ENCODE data around the gene RAG2. TPM values are rescaled to one million over a fixed set of nuclear protein-coding genes. Genes with fewer than 3 reads are reported as not detected.

RAG2 gene
- total RNA-seq, 2 experiments from 2014 or later = not detected

DNA sequence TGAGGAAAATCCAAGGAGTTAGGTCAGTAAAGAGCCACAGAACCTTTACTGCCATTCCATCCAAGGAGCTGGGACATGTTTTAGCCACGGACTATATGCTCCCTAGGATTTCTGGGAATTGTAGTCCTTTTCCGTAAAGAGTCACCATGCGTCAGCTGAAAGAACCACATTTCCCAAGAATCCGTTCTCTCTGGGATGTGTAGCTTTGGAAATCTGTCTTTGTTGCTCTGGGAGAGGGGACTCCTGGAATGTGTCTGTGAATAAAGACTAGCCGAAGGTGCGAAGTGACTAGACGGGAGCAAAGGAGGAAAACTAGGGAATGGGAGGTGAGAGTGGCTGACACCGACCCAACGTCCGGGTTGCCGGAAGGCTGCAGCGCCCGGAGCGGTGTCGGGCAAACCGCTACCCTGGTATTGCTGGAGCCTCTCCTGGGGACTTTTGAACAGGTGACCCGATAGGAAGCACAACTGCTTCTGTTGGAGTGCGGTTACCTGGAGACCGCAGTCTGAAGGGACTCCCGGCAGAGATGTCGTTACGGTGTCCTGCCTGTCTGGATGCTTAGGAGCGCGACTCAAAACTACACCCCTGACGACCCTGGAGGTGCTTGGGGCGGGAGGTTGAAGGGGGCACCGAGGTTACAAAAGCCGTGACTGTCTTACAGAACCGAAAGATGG, 3.6 kb downstream of the RAG2 start, which contains the start of gene IFTAP:
Gene IFTAP, plus strand, starts transcription at position 187 of the 674 bp plus-strand sequence. CDS start 15,602 bp downstream, outside the sequence.
- intact Hi-C loops (cut with DNase I, micrococcal nuclease) = loop anchor here in 1 of 2 experiments (1.0 kb wide), 1 partner anchor 84 kb away; the partner anchor contains the start of gene TRAF6

DNA sequence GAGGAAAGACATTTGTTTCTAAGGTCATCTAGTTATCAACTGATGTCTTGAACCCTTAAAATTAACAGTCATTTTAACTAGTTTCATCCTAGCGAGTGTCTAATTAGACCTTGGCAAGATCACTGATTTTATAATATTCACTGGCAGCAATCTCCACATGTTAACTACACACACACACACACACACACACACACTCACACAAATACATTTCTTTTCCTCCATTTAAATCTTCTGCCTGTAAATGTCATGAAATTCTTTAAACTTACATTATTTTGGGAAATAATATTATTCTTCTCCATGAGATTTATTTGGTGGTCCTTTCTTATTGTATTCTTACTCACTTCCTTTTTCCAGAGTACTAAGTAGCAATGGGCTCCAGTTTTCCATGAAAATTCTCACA, 6.6 kb downstream of the RAG2 start:
- Mint-ChIP-seq H3K27me3 (peaks cover 27% of the 10 kb centered on the region), H3K36me3 (ENCODE audit: low read depth) (no peaks in the 10 kb centered on the region), H3K4me1 (peaks cover 4% of the 10 kb centered on the region), H3K4me3 (no peak overlapping the region), H3K9me3 (ENCODE audit: low read depth) (no peaks in the 10 kb centered on the region), H3K27ac (no peak overlapping the region)
- DNase-seq (no peak), ATAC-seq (no peak)
- intact Hi-C loops (cut with DNase I, micrococcal nuclease) = no loop called here
- CTCF ChIA-PET = no interaction called here
- POLR2A ChIA-PET = no interaction called here

More for the DNA sequence above, 3.6 kb downstream of the RAG2 start, which contains the start of gene IFTAP:
- DNase-seq (peak; percentile 62), ATAC-seq (peak; percentile 86)
- ChIA-PET CTCF (interaction anchor here (0.6 to 1.6 kb wide), 2 partner anchors 30 to 270 kb away, joined by 3 to 7 read pairs; no protein-coding TSS in a partner anchor), POLR2A (no interaction called here)
- Mint-ChIP-seq H3K4me1 (peaks cover 13% of the 10 kb centered on the region), H3K27ac (peak within 1 kb of the TSS; percentile 55), H3K4me3 (peak within 1 kb of the TSS; percentile 86), H3K36me3 (ENCODE audit: low read depth) (no peaks in the 10 kb centered on the region), H3K27me3 (peaks cover 18% of the 10 kb centered on the region), H3K9me3 (ENCODE audit: low read depth) (no peaks in the 10 kb centered on the region)

GRCh38 chr11:36590513-36590912, 7.5 kb downstream of the RAG2 start:
- no peaks in the 10 kb centered on the region for H3K9me3 Mint-ChIP-seq (ENCODE audit: low read depth)
- no peak overlapping the region for H3K27ac Mint-ChIP-seq
- H3K4me1 Mint-ChIP-seq = peaks cover 4% of the 10 kb centered on the region
- H3K4me3 Mint-ChIP-seq = no peak overlapping the region
- no peak for ATAC-seq
- intact Hi-C loops (cut with DNase I, micrococcal nuclease) = no loop called here
- CTCF ChIA-PET = interaction anchor here (0.8 to 2.6 kb wide), 2 partner anchors 26 to 156 kb away, joined by 3 to 11 read pairs; no protein-coding TSS in a partner anchor
- DNase-seq = no peak
- peaks cover 27% of the 10 kb centered on the region for H3K27me3 Mint-ChIP-seq
- POLR2A ChIA-PET = no interaction called here
- no peaks in the 10 kb centered on the region for H3K36me3 Mint-ChIP-seq (ENCODE audit: low read depth)

DNA sequence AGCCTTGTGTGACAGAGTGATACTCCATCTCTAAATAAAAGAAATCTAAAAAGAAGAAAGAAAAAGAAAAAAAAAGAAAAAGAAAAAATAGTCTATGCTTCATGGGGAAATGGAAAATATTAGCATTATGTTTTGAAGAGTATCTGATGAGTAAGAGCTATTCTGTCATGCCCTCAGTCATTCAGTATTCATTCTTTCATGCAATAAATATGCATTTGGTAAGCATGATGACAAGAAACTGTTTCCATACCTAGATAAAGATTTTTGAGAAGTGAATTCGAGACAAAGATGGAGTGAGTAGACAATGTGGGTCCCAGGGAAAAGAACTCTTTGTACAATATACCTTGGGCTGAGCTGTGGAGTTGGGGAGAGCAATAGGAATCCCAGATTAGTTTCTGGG, 9.9 kb downstream of the RAG2 start:
- ChIA-PET POLR2A (no interaction called here), CTCF (interaction anchor here (0.7 to 1.4 kb wide), 4 partner anchors 11 to 254 kb away, joined by 3 to 4 read pairs (median 4); no protein-coding TSS in a partner anchor)
- peaks cover 19% of the 10 kb centered on the region for H3K27me3 Mint-ChIP-seq
- no peak overlapping the region for H3K27ac Mint-ChIP-seq
- no peaks in the 10 kb centered on the region for H3K4me1 Mint-ChIP-seq
- H3K4me3 Mint-ChIP-seq = no peak overlapping the region
- no peaks in the 10 kb centered on the region for H3K9me3 Mint-ChIP-seq (ENCODE audit: low read depth)
- DNase-seq (no peak), ATAC-seq (no peak)
- intact Hi-C loops (cut with DNase I, micrococcal nuclease) = no loop called here
- no peaks in the 10 kb centered on the region for H3K36me3 Mint-ChIP-seq (ENCODE audit: low read depth)

DNA sequence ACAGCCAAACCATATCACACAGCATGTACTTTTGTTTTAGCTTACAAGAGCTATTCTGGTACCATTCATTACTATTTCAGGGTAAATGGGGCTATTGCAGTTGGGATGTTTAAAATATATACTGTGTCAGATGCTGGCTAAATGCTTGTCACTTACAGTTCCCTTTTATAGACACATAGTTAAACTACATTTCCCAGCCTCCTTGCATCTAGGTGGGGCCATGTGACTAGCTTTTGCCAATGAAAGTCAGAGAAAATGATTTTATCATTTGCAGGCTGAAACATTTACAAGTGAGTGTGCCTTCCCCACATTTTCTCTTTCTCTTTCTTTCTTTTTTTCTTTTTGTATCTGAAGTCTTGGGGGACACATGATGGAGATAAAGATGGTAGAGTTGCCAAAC, 11.5 kb downstream of the RAG2 start:
- Mint-ChIP-seq H3K4me1 (no peaks in the 10 kb centered on the region), H3K36me3 (ENCODE audit: low read depth) (no peaks in the 10 kb centered on the region), H3K9me3 (ENCODE audit: low read depth) (no peaks in the 10 kb centered on the region), H3K27ac (no peak overlapping the region), H3K27me3 (peaks cover 13% of the 10 kb centered on the region), H3K4me3 (no peak overlapping the region)
- ChIA-PET POLR2A (no interaction called here), CTCF (interaction anchor here (0.6 to 1.2 kb wide), 2 partner anchors 127 to 160 kb away, joined by 3 read pairs; no protein-coding TSS in a partner anchor)
- DNase-seq (no peak), ATAC-seq (no peak)
- intact Hi-C loops (cut with DNase I, micrococcal nuclease) = no loop called here

DNA sequence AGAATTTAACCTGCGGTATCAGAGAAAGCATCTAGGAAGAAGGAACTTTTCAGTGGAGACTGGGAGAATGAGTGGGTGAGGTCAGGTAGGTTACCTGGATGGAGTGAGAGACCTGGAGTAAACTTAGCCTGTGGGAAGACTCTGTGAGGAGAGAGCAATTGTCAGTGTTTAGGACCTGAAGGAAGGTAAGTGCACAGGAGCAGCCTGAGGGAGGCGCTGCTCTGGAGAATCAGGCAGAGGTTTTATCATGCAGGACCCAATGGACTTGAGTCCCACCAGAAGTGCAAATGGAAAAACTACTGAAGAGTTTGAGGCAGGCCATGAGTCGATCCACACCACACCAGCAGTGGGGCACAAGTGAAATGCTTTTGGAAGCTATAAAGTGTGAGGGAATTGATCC, 14.4 kb downstream of the RAG2 start:
- no peak overlapping the region for H3K4me3 Mint-ChIP-seq
- ATAC-seq (no peak), DNase-seq (no peak)
- no peaks in the 10 kb centered on the region for H3K9me3 Mint-ChIP-seq (ENCODE audit: low read depth)
- ChIA-PET CTCF (no interaction called here), POLR2A (no interaction called here)
- peaks cover 6% of the 10 kb centered on the region for H3K27me3 Mint-ChIP-seq
- no peaks in the 10 kb centered on the region for H3K36me3 Mint-ChIP-seq (ENCODE audit: low read depth)
- intact Hi-C loops (cut with DNase I, micrococcal nuclease) = loop anchor here in 1 of 2 experiments (5.0 kb wide), 1 partner anchor 49 kb away; no protein-coding TSS in a partner anchor
- H3K27ac Mint-ChIP-seq = no peak overlapping the region
- H3K4me1 Mint-ChIP-seq = no peaks in the 10 kb centered on the region

DNA sequence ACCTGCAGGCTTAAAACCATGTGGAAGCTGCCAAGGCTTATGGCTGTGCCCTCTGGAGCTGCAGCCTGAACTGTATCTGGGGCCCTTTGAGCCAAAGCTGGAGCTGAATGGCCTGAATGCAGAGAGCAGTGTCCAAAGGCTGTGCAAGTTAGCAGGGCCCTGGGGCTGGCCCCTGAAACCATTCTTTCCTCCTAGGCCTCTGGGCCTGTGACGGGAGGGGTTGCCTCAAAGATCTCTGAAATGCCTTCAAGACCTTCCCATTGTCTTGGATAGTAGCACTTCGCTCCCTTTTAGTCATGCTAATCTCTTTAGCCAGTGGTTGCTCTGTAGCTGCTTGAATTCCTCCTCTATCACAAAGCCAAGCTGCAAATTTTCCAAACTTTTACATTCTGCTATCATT, 16.5 kb downstream of the RAG2 start:
- Mint-ChIP-seq H3K4me1 (no peaks in the 10 kb centered on the region), H3K27ac (no peak overlapping the region), H3K9me3 (ENCODE audit: low read depth) (no peaks in the 10 kb centered on the region), H3K36me3 (ENCODE audit: low read depth) (no peaks in the 10 kb centered on the region), H3K27me3 (peaks cover 3% of the 10 kb centered on the region), H3K4me3 (no peak overlapping the region)
- DNase-seq = no peak
- ChIA-PET POLR2A (no interaction called here), CTCF (interaction anchor here (1.3 to 1.4 kb wide), 2 partner anchors 18 to 165 kb away, joined by 4 to 5 read pairs; no protein-coding TSS in a partner anchor)
- intact Hi-C loops (cut with DNase I, micrococcal nuclease) = loop anchor here in 1 of 2 experiments (5.0 kb wide), 1 partner anchor 51 kb away; no protein-coding TSS in a partner anchor
- no peak for ATAC-seq

- ATAC-seq (no peak), DNase-seq (no peak)
- POLR2A ChIA-PET = no interaction called here
- Mint-ChIP-seq H3K27ac (no peak overlapping the region), H3K4me1 (no peaks in the 10 kb centered on the region), H3K27me3 (peaks cover 3% of the 10 kb centered on the region), H3K4me3 (no peak overlapping the region), H3K9me3 (ENCODE audit: low read depth) (no peaks in the 10 kb centered on the region), H3K36me3 (ENCODE audit: low read depth) (no peaks in the 10 kb centered on the region)
- intact Hi-C loops (cut with DNase I, micrococcal nuclease) = no loop called here
- CTCF ChIA-PET = interaction anchor here (6.8 kb wide), 1 partner anchor 15 kb away, joined by 37 read pairs; no protein-coding TSS in a partner anchor
Measured at GRCh38 chr11:36578458-36578857, 19.6 kb downstream of the RAG2 start.

DNA sequence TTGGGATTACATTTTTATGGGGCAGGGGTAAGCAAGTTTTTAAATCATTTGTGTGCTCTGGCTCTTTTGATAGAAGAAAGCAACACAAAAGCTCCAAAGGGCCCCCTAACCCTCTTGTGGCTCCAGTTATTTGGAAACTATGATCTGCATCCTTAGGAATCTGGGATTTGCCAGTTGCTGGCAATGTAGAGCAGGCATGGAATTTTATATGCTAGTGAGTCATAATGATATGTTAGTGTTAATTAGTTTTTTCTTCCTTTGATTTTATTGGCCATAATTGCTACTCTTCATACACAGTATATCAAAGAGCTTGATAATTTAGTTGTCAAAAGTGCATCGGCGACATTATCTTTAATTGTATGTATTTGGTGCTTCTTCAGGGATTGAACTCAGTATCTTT, 20.2 kb downstream of the RAG2 start:
- no peak overlapping the region for H3K4me3 Mint-ChIP-seq
- H3K27me3 Mint-ChIP-seq = peaks cover 4% of the 10 kb centered on the region
- ChIA-PET CTCF (interaction anchor here (0.6 to 6.8 kb wide), 3 partner anchors 14 to 318 kb away, joined by 3 to 37 read pairs (median 15); no protein-coding TSS in a partner anchor), POLR2A (no interaction called here)
- no peaks in the 10 kb centered on the region for H3K4me1 Mint-ChIP-seq
- H3K27ac Mint-ChIP-seq = no peak overlapping the region
- ATAC-seq = no peak
- intact Hi-C loops (cut with DNase I, micrococcal nuclease) = no loop called here
- H3K36me3 Mint-ChIP-seq (ENCODE audit: low read depth) = no peaks in the 10 kb centered on the region
- H3K9me3 Mint-ChIP-seq (ENCODE audit: low read depth) = no peaks in the 10 kb centered on the region
- no peak for DNase-seq

- Mint-ChIP-seq H3K4me1 (no peaks in the 10 kb centered on the region), H3K4me3 (no peak overlapping the region), H3K36me3 (ENCODE audit: low read depth) (no peaks in the 10 kb centered on the region), H3K9me3 (ENCODE audit: low read depth) (no peaks in the 10 kb centered on the region), H3K27ac (no peak overlapping the region), H3K27me3 (peaks cover 4% of the 10 kb centered on the region)
- intact Hi-C loops (cut with DNase I, micrococcal nuclease) = no loop called here
- ATAC-seq (no peak), DNase-seq (no peak)
- ChIA-PET POLR2A (no interaction called here), CTCF (interaction anchor here (1.0 to 6.8 kb wide), 4 partner anchors 11 to 169 kb away, joined by 3 to 37 read pairs (median 10); no protein-coding TSS in a partner anchor)
Measured at GRCh38 chr11:36577373-36577772, 20.7 kb downstream of the RAG2 start.

DNA sequence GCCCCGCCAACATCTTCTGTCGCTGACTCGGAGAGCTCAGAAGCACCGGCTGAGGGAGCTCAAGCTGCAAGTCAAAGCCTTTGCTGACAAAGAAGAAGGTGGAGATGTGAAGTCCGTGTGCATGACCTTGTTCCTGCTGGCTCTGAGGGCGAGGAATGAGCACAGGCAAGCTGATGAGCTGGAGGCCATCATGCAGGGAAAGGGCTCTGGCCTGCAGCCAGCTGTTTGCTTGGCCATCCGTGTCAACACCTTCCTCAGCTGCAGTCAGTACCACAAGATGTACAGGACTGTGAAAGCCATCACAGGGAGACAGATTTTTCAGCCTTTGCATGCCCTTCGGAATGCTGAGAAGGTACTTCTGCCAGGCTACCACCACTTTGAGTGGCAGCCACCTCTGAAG, 23.6 kb downstream of the RAG2 start:
- no peak overlapping the region for H3K4me3 Mint-ChIP-seq
- H3K4me1 Mint-ChIP-seq = no peaks in the 10 kb centered on the region
- POLR2A ChIA-PET = no interaction called here
- CTCF ChIA-PET = interaction anchor here (6.8 kb wide), 1 partner anchor 11 kb away, joined by 37 read pairs; no protein-coding TSS in a partner anchor
- ATAC-seq = no peak
- DNase-seq = no peak
- H3K36me3 Mint-ChIP-seq (ENCODE audit: low read depth) = no peaks in the 10 kb centered on the region
- peaks cover 23% of the 10 kb centered on the region for H3K27me3 Mint-ChIP-seq
- H3K27ac Mint-ChIP-seq = no peak overlapping the region
- H3K9me3 Mint-ChIP-seq (ENCODE audit: low read depth) = no peaks in the 10 kb centered on the region
- intact Hi-C loops (cut with DNase I, micrococcal nuclease) = no loop called here

- CTCF ChIA-PET = interaction anchor here (0.6 kb wide), 1 partner anchor 90 kb away, joined by 3 read pairs; no protein-coding TSS in a partner anchor
- intact Hi-C loops (cut with DNase I, micrococcal nuclease) = no loop called here
- H3K27me3 Mint-ChIP-seq = peaks cover 42% of the 10 kb centered on the region
- POLR2A ChIA-PET = no interaction called here
- no peaks in the 10 kb centered on the region for H3K9me3 Mint-ChIP-seq (ENCODE audit: low read depth)
- no peak for DNase-seq
- H3K4me3 Mint-ChIP-seq = no peak overlapping the region
- no peaks in the 10 kb centered on the region for H3K36me3 Mint-ChIP-seq (ENCODE audit: low read depth)
- no peak overlapping the region for H3K27ac Mint-ChIP-seq
- no peaks in the 10 kb centered on the region for H3K4me1 Mint-ChIP-seq
- no peak for ATAC-seq
Measured at GRCh38 chr11:36569095-36569494, 28.9 kb downstream of the RAG2 start.

All from activated CD4-positive, alpha-beta T cell treated with anti-CD3 and anti-CD28 coated beads for 36 hours (primary cell).